Transverse colon (tissue), 4 donors: ENCODE measurements around the gene HHIP.

Experiments
- POLR2A ChIP-seq: fragments of 450-650 bp; IDR thresholded peaks from one replicate; pipeline ENCODE4 v1.6.1; 2016; ENCODE audit warnings: antibody characterized with exemption, mild to moderate bottlenecking, moderate library complexity
- POLR2AphosphoS5 ChIP-seq, 3 donors: sonication (generic); formaldehyde crosslinking; IDR thresholded peaks; one replicate each; pipeline ENCODE4 v1.6.1; 2016; ENCODE audit warnings: antibody characterized with exemption in 3 of 3
- TF ChIP-seq, protein P1 (sequence below), 5 experiments: fragments of 200-600 bp in 3 of 5; fragments of 450-650 bp in 2 of 5; sonication (generic) in 3 of 5; IDR thresholded peaks; 1 replicate in 2 of 5; 2 replicates in 3 of 5; pipeline ENCODE4 v1.5.1; 2016 to 2017; ENCODE audit warnings: antibody characterized with exemption in 5 of 5, inconsistent platforms in 3 of 5, mild to moderate bottlenecking in 2 of 5, moderate library complexity in 1 of 5

GRCh38 chr4:144634978-144635747, 10.8 kb upstream of the HHIP start:
- TF ChIP-seq, protein P1, sequence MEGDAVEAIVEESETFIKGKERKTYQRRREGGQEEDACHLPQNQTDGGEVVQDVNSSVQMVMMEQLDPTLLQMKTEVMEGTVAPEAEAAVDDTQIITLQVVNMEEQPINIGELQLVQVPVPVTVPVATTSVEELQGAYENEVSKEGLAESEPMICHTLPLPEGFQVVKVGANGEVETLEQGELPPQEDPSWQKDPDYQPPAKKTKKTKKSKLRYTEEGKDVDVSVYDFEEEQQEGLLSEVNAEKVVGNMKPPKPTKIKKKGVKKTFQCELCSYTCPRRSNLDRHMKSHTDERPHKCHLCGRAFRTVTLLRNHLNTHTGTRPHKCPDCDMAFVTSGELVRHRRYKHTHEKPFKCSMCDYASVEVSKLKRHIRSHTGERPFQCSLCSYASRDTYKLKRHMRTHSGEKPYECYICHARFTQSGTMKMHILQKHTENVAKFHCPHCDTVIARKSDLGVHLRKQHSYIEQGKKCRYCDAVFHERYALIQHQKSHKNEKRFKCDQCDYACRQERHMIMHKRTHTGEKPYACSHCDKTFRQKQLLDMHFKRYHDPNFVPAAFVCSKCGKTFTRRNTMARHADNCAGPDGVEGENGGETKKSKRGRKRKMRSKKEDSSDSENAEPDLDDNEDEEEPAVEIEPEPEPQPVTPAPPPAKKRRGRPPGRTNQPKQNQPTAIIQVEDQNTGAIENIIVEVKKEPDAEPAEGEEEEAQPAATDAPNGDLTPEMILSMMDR (IDR thresholded peaks at IDR 0.05): no peak
- TF ChIP-seq POLR2AphosphoS5 (IDR thresholded peaks at IDR 0.05): no peak
- TF ChIP-seq POLR2A: no peak
